Trophoblast cell (in vitro differentiated cells and primary cell): ENCODE results near the gene HSCB.
"Not testable (repeated sequence)": the region's sequence is repeated elsewhere in the genome, so short reads cannot be mapped to it uniquely, and the experiment has no call there.

Experiments
- DNase-seq, 2 donors: peaks; one replicate each; pipeline ENCODE4 v3.0.0-alpha.2; 2016
- H2AFZ ChIP-seq: 2 replicates; pipeline ENCODE4 v1.6.1; 2013; ENCODE audit warnings: low read length, moderate library complexity, mild to moderate bottlenecking; ENCODE audit not compliant: insufficient read depth, poor library complexity
- H2AK5ac ChIP-seq: 2 replicates; pipeline ENCODE4 v1.6.1; 2013; ENCODE audit warnings: mild to moderate bottlenecking, low read length
- H2BK120ac ChIP-seq: 2 replicates; pipeline ENCODE4 v1.6.1; 2013; ENCODE audit warnings: low read length, mild to moderate bottlenecking, moderate library complexity; ENCODE audit not compliant: insufficient read depth, poor library complexity
- H2BK12ac ChIP-seq: 2 replicates; pipeline ENCODE4 v1.6.1; 2013; ENCODE audit warnings: mild to moderate bottlenecking, low read length, moderate library complexity
- H2BK5ac ChIP-seq: 2 replicates; pipeline ENCODE4 v1.6.1; 2013; ENCODE audit warnings: low read length, low read depth, moderate library complexity, mild to moderate bottlenecking; ENCODE audit not compliant: poor library complexity
- H3K14ac ChIP-seq: 2 replicates; pipeline ENCODE4 v1.6.1; 2013; ENCODE audit warnings: mild to moderate bottlenecking, low read length
- H3K18ac ChIP-seq: 2 replicates; pipeline ENCODE4 v1.6.1; 2013; ENCODE audit warnings: mild to moderate bottlenecking, low read length
- H3K23ac ChIP-seq: 2 replicates; pipeline ENCODE4 v1.6.1; 2013; ENCODE audit warnings: low read length
- H3K27ac ChIP-seq: 2 replicates; pipeline ENCODE4 v1.5.1; 2013; ENCODE audit warnings: low read depth, mild to moderate bottlenecking, inconsistent platforms, low read length, moderate library complexity
- H3K27me3 ChIP-seq: 2 replicates; pipeline ENCODE4 v1.6.1; 2013; ENCODE audit warnings: inconsistent platforms, mild to moderate bottlenecking, low read length, moderate library complexity; ENCODE audit not compliant: insufficient read depth
- H3K36me3 ChIP-seq, 2 experiments: 1 replicate in 1 of 2; 2 replicates in 1 of 2; pipeline ENCODE4 v1.6.1; 2013; ENCODE audit warnings: low read length in 2 of 2, mild to moderate bottlenecking in 2 of 2, moderate library complexity in 1 of 2; ENCODE audit not compliant: insufficient read depth in 2 of 2, control insufficient read depth in 1 of 2
- H3K4ac ChIP-seq: 2 replicates; pipeline ENCODE4 v1.6.1; 2013; ENCODE audit warnings: low read depth, mild to moderate bottlenecking, low read length, moderate library complexity
- H3K4me1 ChIP-seq, 2 experiments: 1 replicate in 1 of 2; 2 replicates in 1 of 2; pipeline ENCODE4 v1.6.1; 2013; ENCODE audit warnings: low read length in 2 of 2, mild to moderate bottlenecking in 2 of 2, moderate library complexity in 1 of 2; ENCODE audit not compliant: insufficient read depth in 2 of 2, control insufficient read depth in 1 of 2
- H3K4me2 ChIP-seq: 2 replicates; pipeline ENCODE4 v1.6.1; 2013; ENCODE audit warnings: inconsistent platforms, mild to moderate bottlenecking, low read length, moderate library complexity
- H3K4me3 ChIP-seq: 2 replicates; pipeline ENCODE4 v1.5.1; 2013; ENCODE audit warnings: mild to moderate bottlenecking, low read depth, low read length, inconsistent platforms
- H3K79me1 ChIP-seq: one replicate; pipeline ENCODE4 v1.6.1; 2013; ENCODE audit warnings: low read length
- H3K79me2 ChIP-seq: 2 replicates; pipeline ENCODE4 v1.6.1; 2013; ENCODE audit warnings: low read length, mild to moderate bottlenecking; ENCODE audit not compliant: control insufficient read depth, insufficient read depth, poor library complexity
- H3K9ac ChIP-seq: 2 replicates; pipeline ENCODE4 v1.6.1; 2013; ENCODE audit warnings: mild to moderate bottlenecking, low read length
- H3K9me3 ChIP-seq: 2 replicates; pipeline ENCODE4 v1.6.1; 2013; ENCODE audit warnings: low read depth, mild to moderate bottlenecking, control low read depth, inconsistent platforms, low read length; ENCODE audit not compliant: insufficient read depth
- H4K12ac ChIP-seq: 2 replicates; pipeline ENCODE4 v1.6.1; 2013; ENCODE audit warnings: low read depth, mild to moderate bottlenecking, low read length, moderate library complexity
- H4K8ac ChIP-seq: 2 replicates; pipeline ENCODE4 v1.6.1; 2013; ENCODE audit warnings: low read depth, mild to moderate bottlenecking, low read length, moderate library complexity
- H4K91ac ChIP-seq: one replicate; pipeline ENCODE4 v1.6.1; 2013; ENCODE audit warnings: low read depth, mild to moderate bottlenecking, low read length, moderate library complexity
- WGBS: extraction: QIAGEN DNeasy Blood & Tissue Kit; methylation state at CpG from one replicate; pipeline ENCODE4 v1.1.7; 2013; ENCODE audit warnings: missing lambda C conversion rate; ENCODE audit not compliant: insufficient read length, insufficient coverage; ENCODE audit errors: extremely low coverage; 5-methylcytosine and 5-hydroxymethylcytosine counted together

Gene HSCB

GRCh38 chr22:28754512-28754911 lies 12.7 kb downstream of the HSCB start:
- H3K23ac ChIP-seq, H3K79me1 ChIP-seq, H3K4me3 ChIP-seq, DNase-seq, H3K9ac ChIP-seq, H2AK5ac ChIP-seq, H3K4me2 ChIP-seq, H3K18ac ChIP-seq, H3K14ac ChIP-seq, H4K8ac ChIP-seq, H3K9me3 ChIP-seq, H3K79me2 ChIP-seq, H2BK12ac ChIP-seq, H4K12ac ChIP-seq, H2BK5ac ChIP-seq, H3K27me3 ChIP-seq, H3K4me1 ChIP-seq, H2BK120ac ChIP-seq, H3K27ac ChIP-seq, H2AFZ ChIP-seq, H4K91ac ChIP-seq, H3K4ac ChIP-seq: not testable (repeated sequence)
- peaks cover 5 to 10% of the 10 kb centered on the region in 2 experiments for H3K36me3 ChIP-seq
- WGBS: no CpG with 5 or more reads among the region's 3 CpGs

GRCh38 chr22:28759861-28760560 lies 18.2 kb downstream of the HSCB start:
- Histone ChIP-seq H2BK5ac (no peak overlapping the region), H3K14ac (no peak overlapping the region), H4K12ac (no peak overlapping the region), H3K9ac (no peak overlapping the region), H3K27me3 (no peaks in the 10 kb centered on the region), H3K79me2 (no peaks in the 10 kb centered on the region), H3K79me1 (no peaks in the 10 kb centered on the region), H4K8ac (no peak overlapping the region), H3K4me1 (no peaks in the 10 kb centered on the region), H3K36me3 (no peaks in the 10 kb centered on the region), H3K4ac (no peak overlapping the region), H2AFZ (no peak overlapping the region), H3K4me3 (no peak overlapping the region), H2BK120ac (peak overlapping the region; percentile 2), H3K9me3 (no peaks in the 10 kb centered on the region), H3K18ac (no peak overlapping the region), H2BK12ac (no peak overlapping the region), H3K4me2 (no peak overlapping the region), H4K91ac (no peak overlapping the region), H2AK5ac (no peak overlapping the region), H3K27ac (no peak overlapping the region), H3K23ac (no peak overlapping the region)
- no CpG with 5 or more reads among the region's 3 CpGs for WGBS
- DNase-seq: no peak

GRCh38 chr22:28761449-28761755 lies 19.6 kb downstream of the HSCB start:
- Histone ChIP-seq H3K4ac (no peak overlapping the region), H3K4me2 (no peak overlapping the region), H2BK120ac (no peak overlapping the region), H2AFZ (no peak overlapping the region), H3K36me3 (no peaks in the 10 kb centered on the region), H2AK5ac (no peak overlapping the region), H4K8ac (no peak overlapping the region), H3K4me3 (no peak overlapping the region), H3K27me3 (no peaks in the 10 kb centered on the region), H3K9me3 (no peaks in the 10 kb centered on the region), H3K9ac (no peak overlapping the region), H3K23ac (no peak overlapping the region), H3K14ac (no peak overlapping the region), H3K4me1 (no peaks in the 10 kb centered on the region), H4K91ac (no peak overlapping the region), H2BK12ac (no peak overlapping the region), H4K12ac (no peak overlapping the region), H3K79me1 (no peaks in the 10 kb centered on the region), H3K79me2 (no peaks in the 10 kb centered on the region), H2BK5ac (no peak overlapping the region), H3K27ac (no peak overlapping the region), H3K18ac (no peak overlapping the region)
- no CpG with 5 or more reads among the region's 10 CpGs for WGBS
- DNase-seq: no peak

- not testable (repeated sequence) for H2AK5ac ChIP-seq, H3K14ac ChIP-seq, H3K9me3 ChIP-seq, H2BK5ac ChIP-seq, H3K4me3 ChIP-seq, H3K79me2 ChIP-seq, H3K79me1 ChIP-seq, H2AFZ ChIP-seq, H3K4ac ChIP-seq, H3K23ac ChIP-seq, H3K4me2 ChIP-seq, H3K27ac ChIP-seq, H3K36me3 ChIP-seq, H2BK12ac ChIP-seq, H3K27me3 ChIP-seq, H2BK120ac ChIP-seq, DNase-seq, H4K12ac ChIP-seq, H3K9ac ChIP-seq, H4K8ac ChIP-seq, H3K18ac ChIP-seq, H3K4me1 ChIP-seq, H4K91ac ChIP-seq
- no CpG with 5 or more reads among the region's 4 CpGs for WGBS
These were observed 20.2 kb downstream of the HSCB start for GRCh38 chr22:28762000-28762399.
